SH-SY5Y (cell line): ENCODE results near the gene CCNH.

Experiments
- GATA2 ChIP-seq: IDR thresholded peaks from 2 replicates; pipeline ENCODE4 v1.6.1; 2011; ENCODE audit warnings: mild to moderate bottlenecking, low read depth, low read length
- GATA3 ChIP-seq: IDR thresholded peaks from 2 replicates; pipeline ENCODE4 v1.6.1; 2011; ENCODE audit warnings: low read depth, mild to moderate bottlenecking, low read length, moderate library complexity

DNA sequence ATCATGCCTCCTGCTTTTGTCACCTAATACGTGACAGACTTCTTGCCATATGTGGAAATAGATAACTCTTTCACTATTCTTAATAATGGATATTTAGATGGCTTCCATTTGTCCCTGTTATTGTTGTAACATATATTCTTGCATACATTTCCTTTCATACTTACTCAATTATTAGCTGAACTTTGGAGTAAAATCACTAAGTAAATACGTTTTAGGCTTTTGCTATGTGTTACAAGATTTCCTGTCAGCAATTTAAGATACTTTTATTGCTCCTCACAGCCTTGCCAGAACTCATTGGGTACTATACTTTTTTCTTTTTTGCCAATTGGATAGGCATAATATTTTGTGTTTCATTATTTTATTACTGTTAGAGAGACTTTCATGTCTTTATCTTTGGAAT, 26.9 kb downstream of the CCNH start:
- TF ChIP-seq GATA3, result no peak
- no peak for TF ChIP-seq GATA2
